Epithelial cell of alveolus of lung (primary cell): ENCODE results near the gene CCDC117. TPM values are rescaled to one million over a fixed set of nuclear protein-coding genes. Genes with fewer than 3 reads are reported as not detected.

Source experiments
- total RNA-seq: library from RNA; depleted of rRNA; stranded (reverse); fragments of >200 nt; gene quantifications from 2 replicates; pipeline ENCODE4 v1.2.1, GENCODE V29; 2015

CCDC117 gene
- total RNA-seq, result 21.5 and 30.3 TPM in 2 replicates

GRCh38 chr22:28772633-28773460 lies at the start of gene CCDC117:
Gene CCDC117, plus strand, starts transcription at chr22:28772695. Its CDS starts 155 bp downstream, at chr22:28772850.

GRCh38 chr22:28741785-28742561 lies 30.5 kb upstream of the CCDC117 start, which contains the start of the genes CHEK2 and HSCB:
Gene CHEK2, minus strand, starts transcription at chr22:28741820. Its CDS starts 7,099 bp downstream, at chr22:28734721.
Gene HSCB, plus strand, starts transcription at chr22:28742039. Its CDS starts 57 bp downstream, at chr22:28742096.

GRCh38 chr22:28800308-28801041 lies 28.0 kb downstream of the CCDC117 start, which contains the start of gene XBP1:
Gene XBP1, minus strand, starts transcription at chr22:28800569.

Other genes with a start within 250 kb of the CCDC117 start
- 11.1 and 68.4 TPM in 2 replicates for gene TTC28, start 92.9 kb upstream of the CCDC117 start, total RNA-seq
- 15.7 and 16.2 TPM in 2 replicates for gene CHEK2, start 30.9 kb upstream of the CCDC117 start, total RNA-seq
- 22.2 and 37.0 TPM in 2 replicates for gene HSCB, start 30.7 kb upstream of the CCDC117 start, total RNA-seq
- gene XBP1, start 27.9 kb downstream of the CCDC117 start, total RNA-seq, result 149 and 241 TPM in 2 replicates
- gene ZNRF3, start 110.9 kb downstream of the CCDC117 start, total RNA-seq, result 5.9 and 6.3 TPM in 2 replicates